NB4 (cell line): ENCODE measurements around the gene ZNF30.
"Not testable (repeated sequence)": the region's sequence is repeated elsewhere in the genome, so short reads cannot be mapped to it uniquely, and the experiment has no call there.

Experiments used
- POLR2A ChIP-seq: IDR thresholded peaks from 2 replicates; pipeline ENCODE4 v1.6.1; 2011; ENCODE audit warnings: mild to moderate bottlenecking; ENCODE audit not compliant: insufficient read length; ENCODE audit errors: extremely low read depth
- TF ChIP-seq, protein P1 (sequence below): IDR thresholded peaks from 2 replicates; pipeline ENCODE4 v1.6.1; 2011; ENCODE audit warnings: low read depth, low read length
- TF ChIP-seq, protein P2 (sequence below): IDR thresholded peaks from one replicate; pipeline ENCODE4 v1.5.1; 2012; ENCODE audit warnings: low read depth, low read length

DNA sequence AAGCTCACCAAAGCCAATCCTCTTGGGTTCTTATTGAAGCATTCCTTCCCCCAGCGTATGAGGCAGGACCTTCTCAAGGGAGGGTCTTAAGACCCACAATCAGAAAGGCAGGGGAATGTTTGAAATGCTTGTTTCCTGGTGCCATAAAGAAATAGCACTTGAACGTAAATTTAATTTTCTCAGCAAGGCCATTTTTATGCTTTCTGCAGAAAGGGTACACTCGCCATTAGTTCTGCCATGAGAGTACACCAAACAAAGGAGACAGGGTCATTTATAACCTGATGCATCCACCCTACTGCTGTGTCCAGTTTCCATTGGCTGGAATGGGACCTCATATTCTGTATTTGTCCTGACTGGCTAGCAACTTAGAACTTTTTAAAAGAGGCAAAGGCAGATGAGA lies 9.6 kb upstream of the ZNF30 start:
- TF ChIP-seq, protein P1, sequence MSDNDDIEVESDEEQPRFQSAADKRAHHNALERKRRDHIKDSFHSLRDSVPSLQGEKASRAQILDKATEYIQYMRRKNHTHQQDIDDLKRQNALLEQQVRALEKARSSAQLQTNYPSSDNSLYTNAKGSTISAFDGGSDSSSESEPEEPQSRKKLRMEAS, result not testable (repeated sequence)
- TF ChIP-seq, protein P2, sequence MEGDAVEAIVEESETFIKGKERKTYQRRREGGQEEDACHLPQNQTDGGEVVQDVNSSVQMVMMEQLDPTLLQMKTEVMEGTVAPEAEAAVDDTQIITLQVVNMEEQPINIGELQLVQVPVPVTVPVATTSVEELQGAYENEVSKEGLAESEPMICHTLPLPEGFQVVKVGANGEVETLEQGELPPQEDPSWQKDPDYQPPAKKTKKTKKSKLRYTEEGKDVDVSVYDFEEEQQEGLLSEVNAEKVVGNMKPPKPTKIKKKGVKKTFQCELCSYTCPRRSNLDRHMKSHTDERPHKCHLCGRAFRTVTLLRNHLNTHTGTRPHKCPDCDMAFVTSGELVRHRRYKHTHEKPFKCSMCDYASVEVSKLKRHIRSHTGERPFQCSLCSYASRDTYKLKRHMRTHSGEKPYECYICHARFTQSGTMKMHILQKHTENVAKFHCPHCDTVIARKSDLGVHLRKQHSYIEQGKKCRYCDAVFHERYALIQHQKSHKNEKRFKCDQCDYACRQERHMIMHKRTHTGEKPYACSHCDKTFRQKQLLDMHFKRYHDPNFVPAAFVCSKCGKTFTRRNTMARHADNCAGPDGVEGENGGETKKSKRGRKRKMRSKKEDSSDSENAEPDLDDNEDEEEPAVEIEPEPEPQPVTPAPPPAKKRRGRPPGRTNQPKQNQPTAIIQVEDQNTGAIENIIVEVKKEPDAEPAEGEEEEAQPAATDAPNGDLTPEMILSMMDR, result not testable (repeated sequence)
- not testable (repeated sequence) for TF ChIP-seq POLR2A
